Endometrial microvascular endothelial cells (primary cell): Measurements from ENCODE around the gene CASP8. TPM values are rescaled to one million over a fixed set of nuclear protein-coding genes. Genes with fewer than 3 reads are reported as not detected.

ENCODE experiments used
- in situ Hi-C: cut with HindIII; loops from 2 replicates; pipeline ENCODE4 v1.10.0; 2017; ENCODE audit warnings: low sequenced_read_pairs, low pct_unique_long_range_greater_than_20kb; ENCODE audit errors: inconsistent ontology term
- total RNA-seq: library from RNA; depleted of rRNA; stranded (reverse); fragments of >200 nt; gene quantifications from one replicate; pipeline ENCODE4 v1.2.3, GENCODE V29; 2015; ENCODE audit errors: inconsistent ontology term

CASP8 gene
- 32.7 TPM for total RNA-seq

DNA sequence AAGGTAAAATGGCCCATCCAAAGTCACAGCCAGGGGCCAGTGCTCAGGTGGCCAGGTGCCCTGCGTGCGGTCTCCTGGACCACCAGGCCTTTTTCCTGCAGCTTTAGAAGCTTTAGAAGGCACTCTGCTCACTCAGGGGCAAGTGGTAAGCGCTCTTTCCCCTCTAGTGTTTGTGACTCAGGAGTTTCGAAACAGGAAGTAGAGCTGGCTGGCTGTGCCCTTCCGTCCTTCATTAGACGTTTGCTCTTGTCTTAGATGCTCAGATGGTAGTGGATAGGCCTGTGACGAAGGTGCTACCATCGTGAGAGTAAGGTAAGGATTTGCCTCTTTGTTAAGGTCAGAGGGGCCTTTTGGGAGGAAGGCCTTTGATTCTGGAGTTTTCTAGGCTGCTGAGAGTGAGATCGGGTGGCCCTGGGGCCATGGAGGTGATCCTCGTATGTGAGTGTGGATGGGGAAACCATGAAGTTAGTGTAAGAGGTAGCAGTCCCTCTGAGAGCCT is at the start of gene CASP8:
CASP8 (plus strand) TSS at position 235 of the 499 bp plus-strand sequence. CDS start 5,951 bp downstream, outside the sequence.
- in situ Hi-C loops, result loop anchor here (25.0 kb wide), 1 partner anchor 102 kb away; the partner anchor contains the start of gene FLACC1

DNA sequence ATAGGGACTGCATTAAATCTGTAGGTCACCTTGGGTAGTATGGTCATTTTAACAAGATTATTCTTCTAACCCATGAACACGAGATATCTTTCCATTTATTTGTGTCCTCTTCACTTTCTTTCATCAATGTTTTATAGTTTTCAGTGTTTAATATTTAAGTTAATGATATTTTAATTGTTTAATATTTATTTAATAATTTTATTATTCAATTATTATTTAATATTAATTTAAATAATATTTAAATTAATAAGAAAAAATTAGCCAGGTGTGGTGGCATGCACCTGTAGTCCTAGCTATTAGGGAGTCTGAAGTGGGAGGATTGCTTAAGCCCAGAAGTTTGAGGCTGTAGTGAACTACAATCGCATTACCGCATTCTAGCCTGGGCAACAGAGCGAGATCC is 44.4 kb upstream of the CASP8 start:
- in situ Hi-C loops, result loop anchor here (25.0 kb wide), 1 partner anchor 304 kb away; no protein-coding TSS in a partner anchor

GRCh38 chr2:201216918-201217317 is 43.4 kb upstream of the CASP8 start:
- in situ Hi-C loops, result loop anchor here (25.0 kb wide), 1 partner anchor 305 kb away; no protein-coding TSS in a partner anchor

DNA sequence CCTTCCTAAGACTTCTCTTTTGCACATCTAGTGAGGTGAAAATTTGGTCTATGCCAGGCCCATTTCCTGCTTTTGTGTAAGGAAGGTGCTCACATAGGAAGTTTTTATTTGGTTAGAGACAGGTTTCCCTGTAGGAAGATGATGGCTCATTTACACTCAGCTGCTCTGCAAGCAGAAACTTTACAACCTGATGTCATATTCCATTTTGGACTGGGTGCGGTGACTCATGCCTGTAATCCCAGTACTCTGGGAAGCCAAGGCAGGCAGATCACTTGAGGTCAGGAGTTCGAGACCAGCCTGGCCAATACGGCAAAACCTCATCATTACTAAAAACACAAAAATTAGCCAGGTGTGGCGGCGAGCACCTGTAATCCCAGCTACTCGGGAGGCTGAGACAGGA is 41.6 kb upstream of the CASP8 start:
- in situ Hi-C loops, result loop anchor here (25.0 kb wide), 1 partner anchor 306 kb away; no protein-coding TSS in a partner anchor

- in situ Hi-C loops, result loop anchor here (25.0 kb wide), 1 partner anchor 307 kb away; no protein-coding TSS in a partner anchor
Measured at GRCh38 chr2:201219328-201220096, 40.8 kb upstream of the CASP8 start.

DNA sequence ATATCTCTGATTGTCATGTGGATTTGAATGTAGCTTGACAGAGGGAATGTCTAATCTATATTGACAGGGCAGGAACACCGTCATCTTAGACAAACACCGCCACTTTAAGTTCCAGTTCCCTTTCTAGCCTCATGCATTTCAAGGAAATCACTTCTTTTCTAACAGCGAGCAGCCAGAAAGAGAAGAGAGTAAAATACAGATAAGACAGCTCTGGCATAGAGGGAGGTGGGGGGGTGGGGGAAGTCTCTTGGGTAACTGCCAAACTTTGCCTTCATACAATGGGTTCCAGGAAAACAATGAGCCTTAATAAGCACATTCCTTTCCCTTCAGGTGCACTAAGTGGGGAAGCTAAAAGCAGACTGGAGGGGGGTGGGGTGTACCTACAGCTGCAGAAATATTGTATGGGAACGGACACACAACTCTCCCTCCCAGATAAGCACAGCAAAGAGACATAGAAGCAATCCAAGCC is 40.2 kb upstream of the CASP8 start:
- in situ Hi-C loops, result loop anchor here (25.0 kb wide), 1 partner anchor 308 kb away; no protein-coding TSS in a partner anchor

- in situ Hi-C loops, result loop anchor here (25.0 kb wide), 1 partner anchor 311 kb away; no protein-coding TSS in a partner anchor
Measured at GRCh38 chr2:201223089-201224073, 37.0 kb upstream of the CASP8 start.

DNA sequence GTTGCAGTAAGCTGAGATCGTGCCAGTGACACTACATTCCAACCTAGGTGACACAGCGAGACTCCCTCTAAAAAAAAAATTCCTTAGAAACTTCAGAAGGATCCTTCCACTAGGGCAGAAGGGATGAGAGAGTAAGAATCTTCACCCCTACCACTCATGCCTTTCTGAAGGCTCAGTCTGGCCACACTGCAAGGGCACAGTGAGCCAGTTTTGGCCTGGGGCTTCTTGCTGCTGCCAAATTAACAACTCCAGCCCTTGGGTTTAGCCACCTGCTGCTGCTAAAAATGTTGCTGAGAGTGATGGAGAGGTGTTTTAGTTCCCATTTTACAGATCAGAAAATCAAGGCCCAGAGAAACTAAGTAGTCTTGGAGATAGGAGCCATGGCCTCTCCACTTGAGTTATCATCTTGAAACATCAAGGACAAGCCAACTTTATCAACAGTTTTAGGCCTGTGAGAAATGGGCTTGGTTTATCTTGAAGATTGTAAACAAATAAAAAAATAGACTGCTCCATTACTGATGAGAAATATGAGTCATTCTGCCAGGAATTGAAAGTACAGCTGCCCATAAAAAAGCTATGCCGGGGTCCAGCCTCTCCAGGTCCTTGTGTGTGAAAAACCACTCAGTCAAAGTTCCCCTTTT is 31.9 kb upstream of the CASP8 start:
- in situ Hi-C loops, result no loop called here

DNA sequence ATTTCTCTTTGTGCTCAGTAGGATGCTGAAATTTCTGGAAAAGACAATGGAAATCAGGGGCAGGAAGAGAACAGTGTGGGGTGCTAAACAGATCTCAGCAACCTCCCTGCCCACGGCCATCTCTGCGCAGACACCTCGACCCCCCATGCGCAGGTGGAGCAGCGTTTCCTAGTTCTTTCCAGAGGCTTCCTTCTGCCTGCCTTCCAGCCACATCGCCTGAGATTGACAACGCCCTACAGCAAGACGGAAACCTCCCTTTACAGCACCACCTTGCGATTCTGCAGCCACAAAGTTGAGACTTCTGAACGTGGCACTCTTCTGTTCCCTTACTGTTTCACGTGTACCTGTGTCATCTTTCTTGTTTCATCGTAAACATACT is 31.4 kb upstream of the CASP8 start:
- in situ Hi-C loops, result no loop called here

- in situ Hi-C loops, result no loop called here
Measured at GRCh38 chr2:201231781-201232466, 28.4 kb upstream of the CASP8 start.

DNA sequence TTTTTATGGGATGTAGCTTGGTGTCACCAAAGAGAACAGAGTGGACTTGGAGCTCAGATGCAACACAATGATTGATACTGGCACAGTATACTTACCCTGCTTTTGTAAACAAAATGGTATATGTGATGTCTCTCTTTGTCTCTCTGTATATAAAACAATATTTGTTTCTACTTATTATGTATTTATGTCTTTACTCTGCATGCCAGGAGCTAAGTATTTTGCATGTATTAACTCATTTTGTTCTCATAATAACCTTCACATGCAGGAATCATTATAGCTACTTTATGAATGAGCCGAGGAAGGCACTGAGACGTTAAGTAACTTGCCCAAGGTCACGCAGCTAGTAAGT is 27.9 kb upstream of the CASP8 start:
- in situ Hi-C loops, result no loop called here

DNA sequence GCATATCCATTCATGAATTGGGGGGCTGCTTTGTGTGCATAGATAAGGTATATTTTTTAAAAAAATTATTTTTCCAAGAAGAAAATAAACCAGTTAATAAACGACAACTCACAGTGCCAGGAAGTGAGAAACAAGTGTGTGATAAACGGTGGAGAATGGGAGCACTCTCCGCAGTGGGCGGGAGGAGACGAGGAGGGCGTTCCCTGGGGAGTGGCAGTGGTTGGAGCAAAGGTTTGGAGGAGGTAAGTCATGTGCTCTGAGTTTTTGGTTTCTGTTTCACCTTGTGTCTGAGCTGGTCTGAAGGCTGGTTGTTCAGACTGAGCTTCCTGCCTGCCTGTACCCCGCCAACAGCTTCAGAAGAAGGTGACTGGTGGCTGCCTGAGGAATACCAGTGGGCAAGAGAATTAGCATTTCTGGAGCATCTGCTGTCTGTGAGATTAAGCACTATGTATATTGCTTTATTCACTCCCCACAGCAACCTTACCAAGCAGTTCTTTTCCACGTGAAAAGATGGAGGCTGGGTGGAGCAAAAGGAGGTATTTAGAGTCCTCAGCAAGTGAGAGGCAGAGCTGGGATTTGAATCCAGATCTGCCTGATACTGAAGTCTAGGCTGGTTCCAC is 27.0 kb upstream of the CASP8 start:
- in situ Hi-C loops, result no loop called here

DNA sequence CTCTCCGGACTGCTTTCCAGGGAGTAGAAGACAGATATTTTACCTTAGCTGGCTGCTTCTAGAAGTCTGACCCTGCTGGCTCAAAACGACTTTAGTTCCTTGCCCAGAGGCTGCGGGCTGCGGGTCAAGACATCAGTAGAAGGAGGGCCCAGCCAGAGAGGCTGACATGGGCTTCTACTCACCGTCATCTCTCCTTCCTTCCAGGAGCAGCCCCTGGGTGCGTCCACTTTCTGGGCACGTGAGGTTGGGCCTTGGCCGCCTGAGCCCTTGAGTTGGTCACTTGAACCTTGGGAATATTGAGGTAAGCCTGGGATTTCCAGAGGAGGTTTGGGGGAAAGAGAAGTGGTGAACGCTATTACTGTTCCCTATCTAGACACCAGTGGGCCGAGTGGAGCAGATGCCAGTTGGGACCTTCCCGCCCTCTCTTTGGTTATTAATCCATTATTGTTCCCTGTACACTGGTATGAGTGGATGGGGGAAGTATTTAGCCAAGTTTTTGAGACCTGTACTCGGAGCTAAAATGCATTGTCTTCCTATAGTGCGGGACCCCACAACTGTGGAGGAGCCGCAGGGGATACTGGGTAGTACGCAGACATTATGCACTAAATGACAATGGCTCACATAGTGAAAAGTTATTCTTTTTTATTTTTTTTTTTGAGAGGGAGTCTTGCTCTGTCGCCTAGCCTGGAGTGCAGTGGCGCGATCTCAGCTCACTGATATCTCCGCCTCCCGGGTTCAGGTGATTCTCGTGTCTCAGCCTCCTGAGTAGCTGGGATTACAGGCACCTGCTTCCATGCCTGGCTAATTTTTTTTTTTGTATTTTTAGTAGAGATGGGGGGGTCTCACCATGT is 26.3 kb upstream of the CASP8 start:
- in situ Hi-C loops, result no loop called here

GRCh38 chr2:201234663-201235135 is 25.6 kb upstream of the CASP8 start:
- in situ Hi-C loops, result no loop called here

- in situ Hi-C loops, result no loop called here
Measured at GRCh38 chr2:201235860-201236811, 24.2 kb upstream of the CASP8 start.
